GM23338 (cell line): ENCODE data around the gene DRD2.

ENCODE experiments used
- CTCF ChIP-seq, 2 experiments: fragments of 200-600 bp in 1 of 2; sonication (generic) in 1 of 2; conservative IDR thresholded peaks; 2 replicates each; pipeline versions ENCODE4 v1.5.1 to v1.6.1; 2016 to 2017; ENCODE audit warnings: antibody characterized with exemption in 2 of 2, low read depth in 2 of 2, mild to moderate bottlenecking in 2 of 2, moderate library complexity in 1 of 2
- EZH2 ChIP-seq: fragments of 200-600 bp; sonication (generic); IDR thresholded peaks from one replicate; pipeline ENCODE4 v1.8.0; 2017; ENCODE audit warnings: antibody characterized with exemption, mild to moderate bottlenecking, low read depth; ENCODE audit not compliant: unreplicated experiment
- JUNB ChIP-seq: IDR thresholded peaks from one replicate; pipeline ENCODE4 v1.6.1; 2016; ENCODE audit warnings: antibody characterized with exemption; ENCODE audit not compliant: unreplicated experiment
- POLR2AphosphoS5 ChIP-seq: IDR thresholded peaks from 2 replicates; pipeline ENCODE4 v1.6.1; 2016; ENCODE audit warnings: antibody characterized with exemption, low read depth

GRCh38 chr11:113462830-113463229, 12.4 kb downstream of the DRD2 start:
- TF ChIP-seq CTCF (conservative IDR thresholded peaks at IDR 0.05; ENCODE audit: low read depth in 2 of 2) = no peak
- no peak for TF ChIP-seq EZH2
- TF ChIP-seq JUNB = no peak
- TF ChIP-seq POLR2AphosphoS5 = no peak
